ENCODE measurements around the gene GIT1. TPM values are rescaled to one million over a fixed set of nuclear protein-coding genes. Genes with fewer than 3 reads are reported as not detected.

The GIT1 gene
- total RNA-seq, 1 donor from 2014 or later, result 64.8 TPM

GRCh38 chr17:29574732-29575510, 14.5 kb downstream of the GIT1 start:
- no peak for ATAC-seq

GRCh38 chr17:29573871-29574731, 15.3 kb downstream of the GIT1 start:
- Histone ChIP-seq H3K36me3 (peaks cover 46% of the 10 kb centered on the region), H3K27me3 (no peaks in the 10 kb centered on the region), H3K4me1 (peaks cover 11% of the 10 kb centered on the region), H3K27ac (no peak overlapping the region), H3K4me3 (no peak overlapping the region), H3K9me3 (no peaks in the 10 kb centered on the region)
- intact Hi-C loops (cut with DNase I), result no loop called here
- ATAC-seq (no peak), DNase-seq (peak; percentile 58)
- no peak for TF ChIP-seq CTCF (IDR thresholded peaks at IDR 0.05)

More at GRCh38 chr17:29574732-29575510, 14.5 kb downstream of the GIT1 start:
- no peak for TF ChIP-seq CTCF (IDR thresholded peaks at IDR 0.05)
- Histone ChIP-seq H3K27ac (no peak overlapping the region), H3K4me3 (no peak overlapping the region), H3K9me3 (no peaks in the 10 kb centered on the region), H3K4me1 (peaks cover 5% of the 10 kb centered on the region), H3K27me3 (no peaks in the 10 kb centered on the region), H3K36me3 (peaks cover 46% of the 10 kb centered on the region)
- intact Hi-C loops (cut with DNase I), result no loop called here
- peak; percentile 41 for DNase-seq

DNA sequence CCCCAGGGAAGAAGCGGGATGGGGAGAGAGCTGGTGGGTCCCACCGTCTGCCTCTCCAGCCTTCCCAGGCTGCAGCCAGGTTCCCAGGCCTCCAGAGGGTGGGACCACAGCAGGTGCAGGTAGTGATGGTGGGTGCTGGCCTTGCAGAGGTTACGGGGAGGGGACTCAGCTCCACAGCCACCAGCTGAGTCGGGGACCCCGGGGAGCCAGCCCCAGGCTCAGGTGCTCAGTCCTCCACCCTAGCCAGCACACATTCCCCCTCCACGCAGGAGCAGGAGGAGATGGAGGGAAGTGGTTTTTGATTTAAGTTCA, 15.9 kb downstream of the GIT1 start:
- intact Hi-C loops (cut with DNase I), result no loop called here
- no peak for ATAC-seq
- TF ChIP-seq CTCF (IDR thresholded peaks at IDR 0.05), result no peak
- H3K27me3 ChIP-seq, result no peaks in the 10 kb centered on the region
- DNase-seq, result peak; percentile 56
- H3K4me1 ChIP-seq, result peaks cover 13% of the 10 kb centered on the region
- no peak overlapping the region for H3K27ac ChIP-seq
- H3K4me3 ChIP-seq, result no peak overlapping the region
- no peaks in the 10 kb centered on the region for H3K9me3 ChIP-seq
- H3K36me3 ChIP-seq, result peaks cover 46% of the 10 kb centered on the region

- ATAC-seq, result peak; percentile 49
- peaks cover 13% of the 10 kb centered on the region for H3K4me1 ChIP-seq
- intact Hi-C loops (cut with DNase I), result no loop called here
Observed at GRCh38 chr17:29572691-29573557, 16.5 kb downstream of the GIT1 start.

More at GRCh38 chr17:29572691-29573557, 16.5 kb downstream of the GIT1 start:
- H3K9me3 ChIP-seq, result no peaks in the 10 kb centered on the region
- peak overlapping the region; percentile 25 for H3K4me3 ChIP-seq
- no peak overlapping the region for H3K27ac ChIP-seq
- no peaks in the 10 kb centered on the region for H3K27me3 ChIP-seq
- DNase-seq, result peak; percentile 71
- H3K36me3 ChIP-seq, result peaks cover 40% of the 10 kb centered on the region
- peak; percentile 69 for TF ChIP-seq CTCF (IDR thresholded peaks at IDR 0.05)

Measured in upper lobe of right lung (tissue), 1 donor.